Measurements from ENCODE around the gene SCN5A.

DNA sequence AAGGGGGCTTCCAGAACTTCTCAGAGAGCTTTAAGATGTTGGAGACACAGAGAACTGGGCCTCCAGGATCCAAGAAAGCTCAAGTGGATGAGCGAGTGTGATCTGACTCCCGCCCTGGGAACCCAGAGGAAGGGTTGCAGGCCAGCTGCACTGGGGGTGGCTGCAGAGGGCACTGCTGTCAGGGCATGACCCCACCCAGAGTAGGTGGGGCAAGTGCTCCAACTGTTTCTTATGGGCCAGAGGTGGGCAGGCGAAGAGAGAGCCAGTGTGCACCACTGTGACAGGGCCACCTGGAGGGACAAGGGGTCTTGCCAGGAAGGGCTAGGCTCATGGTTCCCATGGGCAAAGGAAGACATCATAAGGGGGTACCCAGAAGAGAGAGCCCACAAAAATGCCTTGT, 104.6 kb downstream of the SCN5A start:
- TF ChIP-seq, protein P1, sequence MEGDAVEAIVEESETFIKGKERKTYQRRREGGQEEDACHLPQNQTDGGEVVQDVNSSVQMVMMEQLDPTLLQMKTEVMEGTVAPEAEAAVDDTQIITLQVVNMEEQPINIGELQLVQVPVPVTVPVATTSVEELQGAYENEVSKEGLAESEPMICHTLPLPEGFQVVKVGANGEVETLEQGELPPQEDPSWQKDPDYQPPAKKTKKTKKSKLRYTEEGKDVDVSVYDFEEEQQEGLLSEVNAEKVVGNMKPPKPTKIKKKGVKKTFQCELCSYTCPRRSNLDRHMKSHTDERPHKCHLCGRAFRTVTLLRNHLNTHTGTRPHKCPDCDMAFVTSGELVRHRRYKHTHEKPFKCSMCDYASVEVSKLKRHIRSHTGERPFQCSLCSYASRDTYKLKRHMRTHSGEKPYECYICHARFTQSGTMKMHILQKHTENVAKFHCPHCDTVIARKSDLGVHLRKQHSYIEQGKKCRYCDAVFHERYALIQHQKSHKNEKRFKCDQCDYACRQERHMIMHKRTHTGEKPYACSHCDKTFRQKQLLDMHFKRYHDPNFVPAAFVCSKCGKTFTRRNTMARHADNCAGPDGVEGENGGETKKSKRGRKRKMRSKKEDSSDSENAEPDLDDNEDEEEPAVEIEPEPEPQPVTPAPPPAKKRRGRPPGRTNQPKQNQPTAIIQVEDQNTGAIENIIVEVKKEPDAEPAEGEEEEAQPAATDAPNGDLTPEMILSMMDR (IDR thresholded peaks at IDR 0.05), result no peak
- no peak for TF ChIP-seq POLR2A (IDR thresholded peaks at IDR 0.05)
